Activated B cell treated with CpG ODN at 0.5 μM for 24 hours (primary cell): ENCODE results near the gene YY1. TPM values are rescaled to one million over a fixed set of nuclear protein-coding genes. Genes with fewer than 3 reads are reported as not detected.

Experiments
- ATAC-seq: fragments of 200-7000 bp; cut with Tn5 transposase; one replicate; pipeline ENCODE4 v1.10.0; 2021; ENCODE audit warnings: low read depth, mild to moderate bottlenecking, moderate library complexity
- CTCF ChIA-PET: fragments of 350-600 bp; sonication (Branson Sonifier 250); formaldehyde crosslinking; loops from one replicate; lab custom pipeline; 2021; ENCODE audit warnings: antibody characterized with exemption; lab: Charles Lee
- POLR2A ChIA-PET: fragments of 350-600 bp; sonication (Branson Sonifier 250); formaldehyde crosslinking; loops from one replicate; lab custom pipeline; 2021; ENCODE audit warnings: antibody characterized with exemption; lab: Charles Lee
- DNase-seq: peaks from one replicate; pipeline ENCODE4 v3.0.0; 2022
- H3K27ac Mint-ChIP-seq: one replicate; pipeline ENCODE4 v1.8.0; 2020; ENCODE audit warnings: mixed read lengths
- H3K27me3 Mint-ChIP-seq: one replicate; pipeline ENCODE4 v1.8.0; 2021; ENCODE audit warnings: mixed read lengths
- H3K36me3 Mint-ChIP-seq: one replicate; pipeline ENCODE4 v1.8.0; 2021; ENCODE audit warnings: low read depth, mixed read lengths
- H3K4me1 Mint-ChIP-seq: one replicate; pipeline ENCODE4 v1.8.0; 2021; ENCODE audit warnings: mixed read lengths
- H3K4me3 Mint-ChIP-seq: one replicate; pipeline ENCODE4 v1.8.0; 2020; ENCODE audit warnings: mild to moderate bottlenecking, mixed read lengths
- H3K9me3 Mint-ChIP-seq: one replicate; pipeline ENCODE4 v1.8.0; 2020; ENCODE audit warnings: mixed read lengths
- CTCF ChIP-seq: fragments of 200-600 bp; IDR thresholded peaks from one replicate; pipeline ENCODE4 v1.8.0; 2022; ENCODE audit warnings: antibody characterized with exemption, mild to moderate bottlenecking
- intact Hi-C: fragments of 100-400 bp; cut with micrococcal nuclease; formaldehyde crosslinking; loops from one replicate; pipeline ENCODE4 v1.15.1; 2024
- total RNA-seq: library from RNA; stranded (reverse); gene quantifications from 2 replicates; pipeline ENCODE4 v1.2.3, GENCODE V29; 2022

YY1 gene
- total RNA-seq, 1 donor from 2014 or later, result 72.6 TPM

GRCh38 chr14:100313464-100314230 is 74.7 kb downstream of the YY1 start:
- ATAC-seq (no peak), DNase-seq (no peak)
- intact Hi-C loops, result no loop called here
- POLR2A ChIA-PET, result interaction anchor here (0.6 to 1.4 kb wide), 4 partner anchors 8 to 121 kb away, joined by 3 read pairs; no protein-coding TSS in a partner anchor
- TF ChIP-seq CTCF, result no peak
- Mint-ChIP-seq H3K4me3 (no peak overlapping the region), H3K9me3 (no peaks in the 10 kb centered on the region), H3K4me1 (peaks cover 23% of the 10 kb centered on the region), H3K36me3 (no peaks in the 10 kb centered on the region), H3K27ac (no peak overlapping the region), H3K27me3 (no peaks in the 10 kb centered on the region)
- CTCF ChIA-PET, result interaction anchor here (1.6 kb wide), 1 partner anchor 29 kb away, joined by 5 read pairs; no protein-coding TSS in a partner anchor

GRCh38 chr14:100314724-100315123 is 75.8 kb downstream of the YY1 start:
- DNase-seq (no peak), ATAC-seq (no peak)
- intact Hi-C loops, result no loop called here
- Mint-ChIP-seq H3K4me3 (no peak overlapping the region), H3K9me3 (no peaks in the 10 kb centered on the region), H3K27ac (no peak overlapping the region), H3K36me3 (no peaks in the 10 kb centered on the region), H3K27me3 (no peaks in the 10 kb centered on the region), H3K4me1 (peaks cover 23% of the 10 kb centered on the region)
- POLR2A ChIA-PET, result interaction anchor here (1.4 kb wide), 1 partner anchor 9 kb away, joined by 3 read pairs; no protein-coding TSS in a partner anchor
- CTCF ChIA-PET, result no interaction called here
- TF ChIP-seq CTCF, result no peak

GRCh38 chr14:100317389-100317788 is 78.4 kb downstream of the YY1 start:
- Mint-ChIP-seq H3K4me1 (peaks cover 8% of the 10 kb centered on the region), H3K9me3 (no peaks in the 10 kb centered on the region), H3K27ac (peak overlapping the region; percentile 82), H3K27me3 (no peaks in the 10 kb centered on the region), H3K4me3 (peak overlapping the region; percentile 80), H3K36me3 (no peaks in the 10 kb centered on the region)
- DNase-seq (no peak), ATAC-seq (no peak)
- intact Hi-C loops, result no loop called here
- no peak for TF ChIP-seq CTCF
- ChIA-PET POLR2A (interaction anchor here (0.6 to 0.7 kb wide), 2 partner anchors 24 to 1696 kb away, joined by 3 to 9 read pairs; no protein-coding TSS in a partner anchor), CTCF (interaction anchor here (0.5 to 1.4 kb wide), 2 partner anchors 32 to 60 kb away, joined by 4 read pairs; no protein-coding TSS in a partner anchor)

- peak overlapping the region; percentile 80 for H3K4me3 Mint-ChIP-seq
- no peaks in the 10 kb centered on the region for H3K9me3 Mint-ChIP-seq
- H3K27me3 Mint-ChIP-seq, result no peaks in the 10 kb centered on the region
- intact Hi-C loops, result loop anchor here (1.0 kb wide), 6 partner anchors 12 to 125 kb away; partner anchors contain the start of gene SLC25A29
- DNase-seq (peak; percentile 76), ATAC-seq (peak; percentile 98)
- no peaks in the 10 kb centered on the region for H3K36me3 Mint-ChIP-seq
- H3K4me1 Mint-ChIP-seq, result peaks cover 3% of the 10 kb centered on the region
- peak overlapping the region; percentile 82 for H3K27ac Mint-ChIP-seq
- ChIA-PET CTCF (interaction anchor here (0.5 to 1.4 kb wide), 2 partner anchors 33 to 59 kb away, joined by 4 read pairs; no protein-coding TSS in a partner anchor), POLR2A (interaction anchor here (0.7 kb wide), 2 partner anchors 13 to 23 kb away, joined by 3 read pairs; no protein-coding TSS in a partner anchor)
- TF ChIP-seq CTCF, result peak; percentile 78
Observed at GRCh38 chr14:100317912-100318808, 79.2 kb downstream of the YY1 start.
